ENCODE measurements around the gene ARAP3.
"Not testable (repeated sequence)": the region's sequence is repeated elsewhere in the genome, so short reads cannot be mapped to it uniquely, and the experiment has no call there.

The ARAP3 gene, protein sequence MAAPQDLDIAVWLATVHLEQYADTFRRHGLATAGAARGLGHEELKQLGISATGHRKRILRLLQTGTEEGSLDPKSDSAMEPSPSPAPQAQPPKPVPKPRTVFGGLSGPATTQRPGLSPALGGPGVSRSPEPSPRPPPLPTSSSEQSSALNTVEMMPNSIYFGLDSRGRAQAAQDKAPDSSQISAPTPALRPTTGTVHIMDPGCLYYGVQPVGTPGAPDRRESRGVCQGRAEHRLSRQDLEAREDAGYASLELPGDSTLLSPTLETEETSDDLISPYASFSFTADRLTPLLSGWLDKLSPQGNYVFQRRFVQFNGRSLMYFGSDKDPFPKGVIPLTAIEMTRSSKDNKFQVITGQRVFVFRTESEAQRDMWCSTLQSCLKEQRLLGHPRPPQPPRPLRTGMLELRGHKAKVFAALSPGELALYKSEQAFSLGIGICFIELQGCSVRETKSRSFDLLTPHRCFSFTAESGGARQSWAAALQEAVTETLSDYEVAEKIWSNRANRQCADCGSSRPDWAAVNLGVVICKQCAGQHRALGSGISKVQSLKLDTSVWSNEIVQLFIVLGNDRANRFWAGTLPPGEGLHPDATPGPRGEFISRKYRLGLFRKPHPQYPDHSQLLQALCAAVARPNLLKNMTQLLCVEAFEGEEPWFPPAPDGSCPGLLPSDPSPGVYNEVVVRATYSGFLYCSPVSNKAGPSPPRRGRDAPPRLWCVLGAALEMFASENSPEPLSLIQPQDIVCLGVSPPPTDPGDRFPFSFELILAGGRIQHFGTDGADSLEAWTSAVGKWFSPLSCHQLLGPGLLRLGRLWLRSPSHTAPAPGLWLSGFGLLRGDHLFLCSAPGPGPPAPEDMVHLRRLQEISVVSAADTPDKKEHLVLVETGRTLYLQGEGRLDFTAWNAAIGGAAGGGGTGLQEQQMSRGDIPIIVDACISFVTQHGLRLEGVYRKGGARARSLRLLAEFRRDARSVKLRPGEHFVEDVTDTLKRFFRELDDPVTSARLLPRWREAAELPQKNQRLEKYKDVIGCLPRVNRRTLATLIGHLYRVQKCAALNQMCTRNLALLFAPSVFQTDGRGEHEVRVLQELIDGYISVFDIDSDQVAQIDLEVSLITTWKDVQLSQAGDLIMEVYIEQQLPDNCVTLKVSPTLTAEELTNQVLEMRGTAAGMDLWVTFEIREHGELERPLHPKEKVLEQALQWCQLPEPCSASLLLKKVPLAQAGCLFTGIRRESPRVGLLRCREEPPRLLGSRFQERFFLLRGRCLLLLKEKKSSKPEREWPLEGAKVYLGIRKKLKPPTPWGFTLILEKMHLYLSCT (N-terminal part only)

GRCh38 chr5:141681695-141682641 lies at the start of gene ARAP3:
Gene ARAP3, minus strand, starts transcription at chr5:141682230. Its CDS starts 1,744 bp downstream, at chr5:141680486.
- no peak for DNase-seq

DNA sequence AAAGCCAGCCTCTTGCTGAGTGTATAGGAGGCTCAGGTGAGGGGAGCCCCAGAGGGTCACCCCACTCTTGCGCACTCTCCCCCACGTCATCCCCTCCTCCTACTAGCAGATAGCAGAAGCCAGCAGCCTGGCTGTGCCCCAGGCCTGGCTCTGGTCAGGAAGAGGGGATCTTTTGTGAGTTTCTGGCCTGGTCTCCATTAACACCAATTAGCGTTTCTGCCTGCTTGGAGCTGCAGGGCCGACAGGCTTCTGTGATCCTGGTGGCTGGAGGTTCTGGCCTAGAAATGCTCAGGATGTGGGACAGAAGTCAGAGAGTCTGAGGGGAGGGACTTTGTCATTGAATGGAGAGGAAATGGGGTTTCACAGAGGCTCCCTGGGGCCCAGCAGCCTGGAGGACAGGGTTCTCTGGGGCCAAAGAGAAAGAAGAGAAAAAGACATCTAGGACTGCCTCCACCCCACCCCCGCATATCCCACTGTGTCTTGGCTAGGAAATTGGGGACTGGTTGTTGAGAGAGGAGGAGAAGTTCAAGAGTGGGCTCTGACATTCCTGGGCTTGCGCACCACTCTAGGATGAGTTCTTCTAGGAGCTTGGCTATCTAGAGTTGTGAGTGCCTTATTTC lies 47.5 kb upstream of the ARAP3 start:
- no peak for DNase-seq

DNA sequence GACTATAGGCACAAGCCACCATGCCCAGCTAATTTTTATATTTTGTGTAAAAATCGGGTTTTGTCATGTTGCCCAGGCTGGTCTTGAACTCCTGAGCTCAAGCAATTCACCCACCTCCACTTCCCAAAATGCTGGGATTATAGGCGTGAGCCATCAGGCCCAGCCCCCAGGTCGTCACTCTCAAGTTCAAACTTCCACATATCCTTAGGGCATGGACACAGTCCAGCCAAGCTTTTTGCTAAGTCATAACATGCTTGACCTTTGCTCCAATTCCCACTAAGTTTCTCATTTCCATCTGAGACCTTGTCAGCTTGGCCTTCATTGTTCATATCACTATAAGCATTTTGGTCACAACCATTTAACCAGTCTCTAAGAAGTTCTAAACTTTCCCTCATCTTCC lies 43.9 kb upstream of the ARAP3 start:
- DNase-seq = no peak

DNA sequence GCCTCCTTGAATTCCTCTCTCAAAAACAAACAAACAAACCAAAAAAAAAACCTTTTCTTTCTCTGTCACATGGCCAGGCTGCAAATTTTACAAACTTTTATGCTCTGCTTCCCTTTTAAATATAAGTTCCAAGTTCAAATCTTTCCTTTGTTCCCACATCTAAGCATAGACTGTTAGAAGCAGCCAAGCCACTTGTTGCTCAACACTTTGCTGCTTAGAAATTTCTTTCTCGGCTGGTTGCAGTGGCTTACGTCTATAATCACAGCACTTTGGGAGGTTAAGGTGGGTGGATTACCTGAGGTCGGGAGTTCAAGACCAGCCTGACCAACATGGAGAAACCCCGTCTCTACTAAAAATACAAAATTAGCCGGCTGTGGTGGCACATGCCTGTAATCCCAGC lies 43.1 kb upstream of the ARAP3 start:
- not testable (repeated sequence) for DNase-seq

GRCh38 chr5:141722266-141722665 lies 40.2 kb upstream of the ARAP3 start:
- no peak for DNase-seq

DNA sequence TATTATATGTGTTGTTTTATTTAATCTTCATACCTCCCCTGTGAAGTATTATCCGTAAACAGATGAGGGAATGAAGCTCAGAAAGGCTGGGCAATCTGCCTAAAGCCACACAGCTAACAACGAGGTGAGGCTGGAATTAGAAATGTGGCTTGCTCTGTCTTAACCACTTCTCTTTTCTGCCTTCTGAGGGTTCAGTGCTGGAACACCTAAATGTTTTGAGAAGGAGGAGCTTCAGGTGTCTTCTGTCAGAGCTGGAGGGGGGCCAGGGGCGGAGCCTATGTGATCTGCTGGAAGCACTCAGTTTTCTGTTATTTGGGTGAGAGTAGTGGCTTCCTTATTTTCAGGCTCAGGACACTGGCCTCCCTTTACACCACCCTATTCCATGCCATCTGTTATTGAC lies 35.0 kb upstream of the ARAP3 start:
- no peak for DNase-seq

DNA sequence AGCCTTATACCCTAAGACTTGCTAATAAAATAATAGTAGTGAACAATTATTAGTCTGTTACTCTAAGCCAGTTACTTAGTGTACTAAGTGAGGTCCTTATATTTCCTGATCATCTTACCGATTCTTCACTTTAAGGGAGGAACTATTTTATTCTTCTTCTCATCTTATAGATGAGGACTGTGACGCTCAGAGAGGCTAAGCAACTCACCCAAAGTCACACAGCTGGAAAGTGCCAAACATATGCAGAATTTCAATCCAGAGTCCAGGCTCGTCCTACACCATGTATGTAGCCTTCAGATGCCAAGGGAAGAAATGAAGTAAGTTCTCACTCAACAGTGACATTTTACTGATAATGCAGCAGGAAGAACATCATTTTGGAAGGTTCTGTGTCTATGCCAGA lies 34.4 kb upstream of the ARAP3 start:
- DNase-seq = no peak

GRCh38 chr5:141716009-141716408 lies 34.0 kb upstream of the ARAP3 start:
- DNase-seq = no peak

GRCh38 chr5:141715346-141715905 lies 33.4 kb upstream of the ARAP3 start:
- DNase-seq = no peak

- DNase-seq = no peak
Observed at GRCh38 chr5:141714542-141715310, 32.7 kb upstream of the ARAP3 start.

- no peak for DNase-seq
Observed at GRCh38 chr5:141713616-141714309, 31.7 kb upstream of the ARAP3 start.

- DNase-seq = no peak
Observed at GRCh38 chr5:141711687-141712086, 29.7 kb upstream of the ARAP3 start.

- DNase-seq = no peak
Observed at GRCh38 chr5:141709699-141710267, 27.8 kb upstream of the ARAP3 start.

DNA sequence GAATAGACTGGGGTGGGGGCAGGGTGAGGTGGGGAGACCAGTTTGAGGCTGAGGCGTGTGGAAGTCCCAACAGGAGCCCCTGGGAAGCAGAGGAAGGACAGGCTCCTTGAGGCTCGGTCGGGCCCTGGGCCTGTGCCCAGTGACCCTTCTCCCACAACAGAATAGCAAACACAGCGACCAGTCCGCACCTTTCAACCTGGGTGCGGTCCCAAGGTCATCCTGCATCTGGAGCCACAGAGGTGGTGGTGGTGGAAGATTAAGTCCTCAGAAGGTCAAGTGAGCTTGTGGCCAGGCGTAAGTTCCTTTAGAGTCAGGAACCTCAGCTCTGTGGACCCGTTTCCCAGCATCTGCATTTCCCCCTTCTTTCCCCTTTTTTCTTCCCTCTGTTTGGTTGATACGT lies 26.0 kb upstream of the ARAP3 start:
- no peak for DNase-seq

- no peak for DNase-seq
Observed at GRCh38 chr5:141707510-141707909, 25.5 kb upstream of the ARAP3 start.

DNA sequence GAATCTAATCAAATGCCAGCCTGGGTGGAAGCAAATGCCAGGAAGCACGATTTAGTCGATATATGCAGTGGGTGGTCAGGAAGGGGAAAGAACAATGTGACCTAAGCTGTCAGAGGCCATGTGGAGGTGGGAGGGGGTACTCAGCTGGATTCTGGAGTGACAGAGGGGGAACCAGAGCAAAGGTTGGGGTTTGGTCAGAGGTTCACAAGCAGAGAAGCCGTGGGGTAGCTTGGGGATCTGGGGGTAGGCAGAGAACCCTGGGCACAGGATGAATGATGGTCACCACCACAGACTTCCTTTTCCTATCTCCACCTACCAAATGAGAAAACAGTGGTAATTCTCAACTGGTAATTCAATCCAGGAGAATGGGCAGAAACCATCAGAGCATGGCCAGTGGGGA lies 24.1 kb upstream of the ARAP3 start:
- DNase-seq = no peak

DNA sequence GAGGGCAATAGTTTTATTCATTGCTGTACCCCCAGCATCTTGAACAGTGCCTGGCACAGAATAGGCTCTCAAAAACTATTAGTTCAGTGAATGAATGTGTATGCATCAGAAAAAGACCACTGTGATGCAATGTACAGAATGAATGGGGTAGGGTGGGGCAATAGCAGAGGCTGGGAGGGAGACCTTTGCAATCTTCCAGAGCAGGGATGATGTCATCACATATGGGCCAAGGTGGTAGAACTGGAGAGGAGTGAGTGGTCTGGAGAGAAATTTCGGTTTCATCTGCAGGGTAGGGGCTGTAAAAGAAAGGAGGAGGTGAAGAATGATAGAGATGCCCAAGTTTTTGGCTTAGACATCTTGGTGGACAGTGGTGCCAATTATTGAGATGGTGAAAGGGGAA lies 23.4 kb upstream of the ARAP3 start:
- no peak for DNase-seq

DNA sequence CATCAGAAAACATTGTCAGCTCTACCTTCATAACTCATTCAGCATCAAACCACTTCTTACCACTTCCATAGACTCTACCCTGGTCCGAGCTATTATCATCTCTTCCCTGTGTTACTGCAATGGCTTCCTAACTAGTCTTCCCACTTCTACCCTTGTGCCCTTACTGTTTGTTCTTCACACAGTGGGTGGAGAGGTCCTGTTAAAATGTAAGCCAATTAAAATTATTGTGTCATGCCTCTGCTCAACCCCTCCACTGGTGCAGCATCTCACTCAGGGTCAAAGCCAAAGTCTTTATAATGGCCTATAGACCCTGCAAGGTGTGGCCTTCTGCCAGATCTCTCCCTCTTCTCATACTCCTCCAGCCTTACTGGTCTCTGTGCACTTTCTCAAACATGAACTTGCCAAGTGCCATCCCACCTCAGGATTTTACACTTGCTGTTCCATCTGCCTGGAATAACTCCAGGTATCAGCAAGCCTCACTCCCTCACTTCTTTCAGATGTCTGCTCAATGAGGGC lies 22.8 kb upstream of the ARAP3 start:
- DNase-seq = no peak

DNA sequence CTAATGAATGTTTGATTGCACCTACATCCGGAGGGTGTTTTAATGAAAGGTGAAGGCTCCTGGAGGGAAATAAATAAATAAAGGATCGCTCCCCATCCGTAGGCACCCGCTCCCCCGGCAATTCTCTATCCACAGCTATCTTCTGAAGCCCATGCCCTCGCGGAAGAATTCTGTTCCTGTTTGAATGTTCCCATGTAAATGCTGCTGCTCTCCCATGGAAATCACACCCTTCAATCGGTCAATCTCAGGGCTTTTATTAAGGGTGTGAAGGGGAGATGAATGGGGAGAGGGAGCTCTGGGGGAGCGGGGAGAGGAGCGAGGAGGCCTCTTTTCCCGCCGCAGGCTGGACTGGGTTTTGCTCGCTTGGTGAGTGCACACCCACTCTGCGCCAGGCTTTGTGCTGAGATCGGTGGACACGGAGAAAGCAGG lies 21.1 kb upstream of the ARAP3 start:
- DNase-seq = no peak
